PC-9 (cell line): Measurements from ENCODE around the gene VAC14. TPM values are rescaled to one million over a fixed set of nuclear protein-coding genes. Genes with fewer than 3 reads are reported as not detected.

Source experiments
- BruUV-seq: library from RNA; stranded (reverse); fragments of 400-500 nt; replicated peaks from 2 replicates; lab custom pipeline; 2021; lab: Mats Ljungman, UMichigan
- CTCF ChIA-PET: fragments of 300-600 bp; sonication (Branson Sonifier 250); formaldehyde crosslinking; loops from one replicate; lab custom pipeline; 2022; ENCODE audit warnings: antibody characterized with exemption; lab: Charles Lee
- POLR2A ChIA-PET: fragments of 300-600 bp; sonication (Branson Sonifier 250); formaldehyde crosslinking; loops from one replicate; lab custom pipeline; 2022; ENCODE audit warnings: antibody characterized with exemption; ENCODE audit not compliant: unreplicated experiment; lab: Charles Lee
- DNase-seq, 2 experiments: peaks; one replicate each; pipeline versions ENCODE4 v3.0.0 to v3.0.0-alpha.2; 2015 to 2022; ENCODE audit warnings: mixed read lengths in 1 of 2
- H2AFZ ChIP-seq: fragments of 200-600 bp; sonication (generic); 2 replicates; pipeline ENCODE4 v1.8.1; 2017; ENCODE audit warnings: antibody characterized with exemption
- H3F3A ChIP-seq: fragments of 200-600 bp; sonication (generic); 2 replicates; pipeline ENCODE4 v1.8.1; 2017; ENCODE audit warnings: antibody characterized with exemption, mild to moderate bottlenecking, low read depth; ENCODE audit not compliant: insufficient read depth
- H3K27ac ChIP-seq: fragments of 200-600 bp; sonication (generic); 2 replicates; pipeline ENCODE4 v1.6.1; 2016; ENCODE audit warnings: mixed run types
- H3K27me3 ChIP-seq: fragments of 200-600 bp; sonication (generic); 2 replicates; pipeline ENCODE4 v1.6.1; 2016; ENCODE audit warnings: low read depth, mixed run types; ENCODE audit not compliant: insufficient read depth
- H3K36me3 ChIP-seq: fragments of 200-600 bp; sonication (generic); 2 replicates; pipeline ENCODE4 v1.6.1; 2016; ENCODE audit warnings: low read depth, mixed run types
- H3K4me1 ChIP-seq: fragments of 200-600 bp; sonication (generic); replicated peaks from 2 replicates; pipeline ENCODE4 v1.6.1; 2016; ENCODE audit warnings: mixed run types; ENCODE audit not compliant: insufficient read depth
- H3K4me2 ChIP-seq: fragments of 200-600 bp; sonication (generic); 2 replicates; pipeline ENCODE4 v1.6.1; 2017; ENCODE audit warnings: mixed run types
- H3K4me3 ChIP-seq: fragments of 200-600 bp; sonication (generic); 2 replicates; pipeline ENCODE4 v1.6.1; 2016; ENCODE audit warnings: mixed run types
- H3K79me2 ChIP-seq: fragments of 200-600 bp; sonication (generic); 2 replicates; pipeline ENCODE4 v1.6.1; 2017; ENCODE audit warnings: low read depth, mixed run types
- H3K9me2 ChIP-seq: fragments of 200-600 bp; sonication (generic); 2 replicates; pipeline ENCODE4 v1.8.1; 2017; ENCODE audit warnings: mild to moderate bottlenecking; ENCODE audit not compliant: insufficient read depth
- H3K9me3 ChIP-seq: fragments of 200-600 bp; sonication (generic); 2 replicates; pipeline ENCODE4 v1.8.1; 2016; ENCODE audit warnings: low read depth; ENCODE audit not compliant: insufficient read depth
- H4K20me1 ChIP-seq: fragments of 200-600 bp; sonication (generic); 2 replicates; pipeline ENCODE4 v1.8.1; 2017; ENCODE audit not compliant: insufficient read depth
- EZH2 ChIP-seq: fragments of 200-600 bp; sonication (generic); IDR thresholded peaks from 2 replicates; pipeline ENCODE4 v1.8.0; 2017; ENCODE audit warnings: antibody characterized with exemption, low read depth
- intact Hi-C: fragments of 100-400 bp; cut with micrococcal nuclease; formaldehyde crosslinking; loops from one replicate; pipeline ENCODE4 v1.10.0; 2022; ENCODE audit not compliant: unreplicated experiment
- total RNA-seq: library from RNA; stranded (reverse); gene quantifications from 2 replicates; pipeline ENCODE4 v1.2.3, GENCODE V29; 2021
- TF ChIP-seq, protein P1 (sequence below): fragments of 200-600 bp; sonication (generic); conservative IDR thresholded peaks from 2 replicates; pipeline ENCODE4 v1.6.1; 2017; ENCODE audit warnings: mixed run types, antibody characterized with exemption, mild to moderate bottlenecking, moderate library complexity

Gene VAC14
- total RNA-seq, 1 experiment from 2014 or later = 46.8 TPM

DNA sequence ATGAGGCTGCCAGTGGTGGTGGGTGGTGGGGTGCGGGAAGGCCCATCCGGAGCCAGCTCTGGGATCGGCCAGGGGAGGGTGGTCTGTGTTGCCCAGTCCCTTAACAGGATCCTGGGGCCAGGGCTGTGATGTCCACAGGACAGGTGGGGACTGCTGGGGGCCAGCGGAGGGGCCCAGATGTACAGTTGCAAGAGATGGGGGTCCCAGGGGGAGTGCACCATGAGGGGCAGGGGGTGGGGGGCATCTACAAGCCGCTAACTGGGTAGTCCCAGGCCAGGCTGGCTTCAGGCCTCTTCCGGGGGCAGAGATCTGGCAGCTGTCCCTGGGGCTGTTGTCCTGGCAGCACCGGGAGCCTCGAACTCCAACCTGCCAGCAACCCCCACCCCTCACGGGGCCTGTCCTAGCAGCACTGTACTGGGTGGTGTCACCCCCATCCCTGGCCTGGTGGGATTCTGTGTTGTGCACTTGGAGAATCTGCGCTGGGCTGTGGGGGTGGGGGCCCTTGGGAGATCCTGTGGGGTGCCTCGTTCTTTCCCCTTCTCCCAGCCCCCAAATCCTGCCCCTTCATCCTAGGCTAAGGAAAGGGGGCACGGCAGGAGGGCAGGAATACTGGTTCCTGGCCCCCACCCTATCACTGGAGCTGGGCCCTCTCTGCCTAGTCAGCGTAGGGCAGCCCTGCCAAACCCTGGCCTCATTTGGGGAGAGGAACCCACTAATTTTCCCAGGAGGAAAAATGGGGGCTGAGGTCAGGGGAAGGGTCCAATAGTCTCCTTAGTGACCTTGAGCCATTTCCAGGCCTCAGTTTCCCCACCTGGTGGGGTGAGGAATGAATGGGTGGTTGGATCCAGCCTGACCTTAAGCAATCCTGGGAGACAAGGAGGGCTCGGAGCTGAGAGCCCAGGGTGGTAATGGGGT, 116.6 kb downstream of the VAC14 start:
- Histone ChIP-seq H3K9me2 (no peaks in the 10 kb centered on the region), H3K4me2 (peak overlapping the region; percentile 87), H3F3A (peaks cover 14% of the 10 kb centered on the region; the same call in 1 of the 2 replicates), H3K27ac (no peak overlapping the region), H3K36me3 (no peaks in the 10 kb centered on the region), H2AFZ (no peak overlapping the region), H4K20me1 (peaks cover 30% of the 10 kb centered on the region), H3K4me3 (peak overlapping the region; percentile 93), H3K79me2 (peaks cover 48% of the 10 kb centered on the region), H3K9me3 (no peaks in the 10 kb centered on the region), H3K4me1 (peaks cover 30% of the 10 kb centered on the region), H3K27me3 (no peaks in the 10 kb centered on the region)
- CTCF ChIA-PET = interaction anchor here (0.6 kb wide), 1 partner anchor 54 kb away, joined by 5 read pairs; no protein-coding TSS in a partner anchor
- DNase-seq = no peak
- POLR2A ChIA-PET = no interaction called here
- BruUV-seq = no TSS peak
- intact Hi-C loops = loop anchor here (5.0 kb wide), 1 partner anchor 653 kb away; no protein-coding TSS in a partner anchor
- TF ChIP-seq EZH2 = no peak
- TF ChIP-seq, protein P1, sequence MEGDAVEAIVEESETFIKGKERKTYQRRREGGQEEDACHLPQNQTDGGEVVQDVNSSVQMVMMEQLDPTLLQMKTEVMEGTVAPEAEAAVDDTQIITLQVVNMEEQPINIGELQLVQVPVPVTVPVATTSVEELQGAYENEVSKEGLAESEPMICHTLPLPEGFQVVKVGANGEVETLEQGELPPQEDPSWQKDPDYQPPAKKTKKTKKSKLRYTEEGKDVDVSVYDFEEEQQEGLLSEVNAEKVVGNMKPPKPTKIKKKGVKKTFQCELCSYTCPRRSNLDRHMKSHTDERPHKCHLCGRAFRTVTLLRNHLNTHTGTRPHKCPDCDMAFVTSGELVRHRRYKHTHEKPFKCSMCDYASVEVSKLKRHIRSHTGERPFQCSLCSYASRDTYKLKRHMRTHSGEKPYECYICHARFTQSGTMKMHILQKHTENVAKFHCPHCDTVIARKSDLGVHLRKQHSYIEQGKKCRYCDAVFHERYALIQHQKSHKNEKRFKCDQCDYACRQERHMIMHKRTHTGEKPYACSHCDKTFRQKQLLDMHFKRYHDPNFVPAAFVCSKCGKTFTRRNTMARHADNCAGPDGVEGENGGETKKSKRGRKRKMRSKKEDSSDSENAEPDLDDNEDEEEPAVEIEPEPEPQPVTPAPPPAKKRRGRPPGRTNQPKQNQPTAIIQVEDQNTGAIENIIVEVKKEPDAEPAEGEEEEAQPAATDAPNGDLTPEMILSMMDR = no peak

GRCh38 chr16:70683146-70683944, 117.6 kb downstream of the VAC14 start:
- peaks cover 48% of the 10 kb centered on the region for H3K79me2 ChIP-seq

More at GRCh38 chr16:70683146-70683944, 117.6 kb downstream of the VAC14 start:
- POLR2A ChIA-PET = no interaction called here
- CTCF ChIA-PET = no interaction called here
- Histone ChIP-seq H3F3A (peaks cover 10% of the 10 kb centered on the region; the same call in 1 of the 2 replicates), H3K27me3 (no peaks in the 10 kb centered on the region), H3K4me3 (no peak overlapping the region), H3K9me3 (no peaks in the 10 kb centered on the region), H3K4me1 (peaks cover 30% of the 10 kb centered on the region), H3K9me2 (no peaks in the 10 kb centered on the region), H3K27ac (no peak overlapping the region), H2AFZ (no peak overlapping the region), H3K4me2 (peak overlapping the region; percentile 87), H4K20me1 (peaks cover 30% of the 10 kb centered on the region), H3K36me3 (no peaks in the 10 kb centered on the region)
- BruUV-seq = no TSS peak
- TF ChIP-seq, protein P1 = no peak
- TF ChIP-seq EZH2 = no peak
- intact Hi-C loops = no loop called here
- DNase-seq = no peak
